Vagina (tissue), 2 donors: ENCODE data around the gene RCSD1. TPM values are rescaled to one million over a fixed set of nuclear protein-coding genes. Genes with fewer than 3 reads are reported as not detected.

ENCODE experiments used
- DNase-seq, 2 donors: peaks; one replicate each; pipeline ENCODE4 v3.0.0-alpha.2; 2017; ENCODE audit errors: extremely low spot score in 2 of 2
- H3K27ac ChIP-seq: fragments of 200-600 bp; sonication (generic); one replicate; pipeline ENCODE4 v1.5.1; 2019
- H3K27me3 ChIP-seq: fragments of 200-600 bp; sonication (generic); one replicate; pipeline ENCODE4 v1.5.1; 2019
- H3K36me3 ChIP-seq, 2 donors: fragments of 200-600 bp; sonication (generic); one replicate each; pipeline ENCODE4 v1.5.1; 2017 to 2019
- H3K4me1 ChIP-seq: fragments of 200-600 bp; sonication (generic); one replicate; pipeline ENCODE4 v1.5.1; 2019
- H3K4me3 ChIP-seq, 2 donors: fragments of 200-600 bp; sonication (generic); 1 replicate in 1 of 2; 2 replicates in 1 of 2; pipeline ENCODE4 v1.5.1; 2016 to 2019
- H3K9me3 ChIP-seq: fragments of 200-600 bp; sonication (generic); one replicate; pipeline ENCODE4 v1.5.1; 2019
- CTCF ChIP-seq, 3 experiments: fragments of 450-650 bp in 2 of 3; fragments of 200-600 bp in 1 of 3; sonication (generic) in 1 of 3; IDR thresholded peaks; one replicate each; pipeline ENCODE4 v1.5.1; 2017 to 2019; ENCODE audit warnings: antibody characterized with exemption in 3 of 3, mild to moderate bottlenecking in 2 of 3, moderate library complexity in 2 of 3
- POLR2A ChIP-seq, 2 donors: fragments of 450-650 bp; IDR thresholded peaks; one replicate each; pipeline ENCODE4 v1.6.1; 2017; ENCODE audit warnings: antibody characterized with exemption in 2 of 2, mild to moderate bottlenecking in 2 of 2, moderate library complexity in 2 of 2
- POLR2AphosphoS5 ChIP-seq, 2 donors: sonication (generic); formaldehyde crosslinking; IDR thresholded peaks; one replicate each; pipeline ENCODE4 v1.9.0; 2017; ENCODE audit warnings: antibody characterized with exemption in 2 of 2, mild to moderate bottlenecking in 2 of 2, low read depth in 1 of 2; ENCODE audit not compliant: insufficient read depth in 1 of 2
- intact Hi-C: fragments of 100-400 bp; cut with DNase I; formaldehyde crosslinking; loops from one replicate; pipeline ENCODE4 v1.15.1; 2023
- total RNA-seq: library from RNA; depleted of rRNA; stranded (reverse); fragments of >200 nt; gene quantifications from one replicate; pipeline ENCODE4 v1.2.3, GENCODE V29; 2016

RCSD1 gene
- total RNA-seq, 1 donor from 2014 or later = 11.5 TPM

GRCh38 chr1:167708940-167709389 lies 78.9 kb downstream of the RCSD1 start:
- intact Hi-C loops = no loop called here
- no peaks in the 10 kb centered on the region for H3K36me3 ChIP-seq
- H3K4me1 ChIP-seq = peaks cover 5% of the 10 kb centered on the region
- no peaks in the 10 kb centered on the region for H3K9me3 ChIP-seq
- TF ChIP-seq CTCF (IDR thresholded peaks at IDR 0.05) = no peak
- TF ChIP-seq POLR2AphosphoS5 (IDR thresholded peaks at IDR 0.05; ENCODE audit: insufficient read depth in 1 of 2, low read depth in 1 of 2) = no peak
- TF ChIP-seq POLR2A (IDR thresholded peaks at IDR 0.05) = no peak
- H3K27ac ChIP-seq = no peak overlapping the region
- no peak overlapping the region for H3K4me3 ChIP-seq
- H3K27me3 ChIP-seq = no peaks in the 10 kb centered on the region
- no peak for DNase-seq

GRCh38 chr1:167710836-167711235 lies 80.8 kb downstream of the RCSD1 start:
- Histone ChIP-seq H3K4me3 (no peak overlapping the region), H3K4me1 (peaks cover 8% of the 10 kb centered on the region), H3K36me3 (no peaks in the 10 kb centered on the region), H3K27ac (no peak overlapping the region), H3K27me3 (no peaks in the 10 kb centered on the region), H3K9me3 (no peaks in the 10 kb centered on the region)
- no peak for DNase-seq
- TF ChIP-seq CTCF (IDR thresholded peaks at IDR 0.05) (no peak), POLR2AphosphoS5 (IDR thresholded peaks at IDR 0.05; ENCODE audit: insufficient read depth in 1 of 2, low read depth in 1 of 2) (no peak), POLR2A (IDR thresholded peaks at IDR 0.05) (no peak)
- intact Hi-C loops = no loop called here

- Histone ChIP-seq H3K9me3 (no peaks in the 10 kb centered on the region), H3K27me3 (no peaks in the 10 kb centered on the region), H3K36me3 (no peaks in the 10 kb centered on the region), H3K4me3 (no peak overlapping the region), H3K4me1 (peaks cover 11% of the 10 kb centered on the region), H3K27ac (no peak overlapping the region)
- intact Hi-C loops = no loop called here
- TF ChIP-seq POLR2A (IDR thresholded peaks at IDR 0.05) = no peak
- TF ChIP-seq CTCF (IDR thresholded peaks at IDR 0.05) = no peak
- no peak for TF ChIP-seq POLR2AphosphoS5 (IDR thresholded peaks at IDR 0.05; ENCODE audit: insufficient read depth in 1 of 2, low read depth in 1 of 2)
- no peak for DNase-seq
These were observed 81.8 kb downstream of the RCSD1 start for GRCh38 chr1:167711797-167712196.

GRCh38 chr1:167713330-167714081 lies 83.5 kb downstream of the RCSD1 start:
- Histone ChIP-seq H3K4me1 (peaks cover 14% of the 10 kb centered on the region), H3K9me3 (no peaks in the 10 kb centered on the region), H3K4me3 (peak overlapping the region; percentile 60 to 67), H3K36me3 (no peaks in the 10 kb centered on the region), H3K27ac (peak overlapping the region; percentile 85), H3K27me3 (no peaks in the 10 kb centered on the region)
- intact Hi-C loops = no loop called here
- no peak for TF ChIP-seq POLR2AphosphoS5 (IDR thresholded peaks at IDR 0.05; ENCODE audit: insufficient read depth in 1 of 2, low read depth in 1 of 2)
- TF ChIP-seq POLR2A (IDR thresholded peaks at IDR 0.05) = no peak
- TF ChIP-seq CTCF (IDR thresholded peaks at IDR 0.05) = no peak
- DNase-seq = no peak

- H3K27ac ChIP-seq = peak overlapping the region; percentile 85
- no peaks in the 10 kb centered on the region for H3K27me3 ChIP-seq
- H3K9me3 ChIP-seq = no peaks in the 10 kb centered on the region
- no peak for TF ChIP-seq POLR2A (IDR thresholded peaks at IDR 0.05)
- TF ChIP-seq POLR2AphosphoS5 (IDR thresholded peaks at IDR 0.05; ENCODE audit: insufficient read depth in 1 of 2, low read depth in 1 of 2) = no peak
- TF ChIP-seq CTCF (IDR thresholded peaks at IDR 0.05) = no peak
- intact Hi-C loops = no loop called here
- no peak for DNase-seq
- H3K4me3 ChIP-seq = peak overlapping the region; percentile 60 to 67
- H3K4me1 ChIP-seq = peaks cover 14% of the 10 kb centered on the region
- H3K36me3 ChIP-seq = no peaks in the 10 kb centered on the region
These were observed 84.0 kb downstream of the RCSD1 start for GRCh38 chr1:167714098-167714438.
